CD4-positive, alpha-beta T cell (primary cell): ENCODE measurements around the gene CDC37L1. TPM values are rescaled to one million over a fixed set of nuclear protein-coding genes. Genes with fewer than 3 reads are reported as not detected.
A peak's percentile ranks its signal among the peaks of the same experiment; 100 is the strongest.

Source experiments
- ATAC-seq: fragments of 200-7000 bp; cut with Tn5 transposase; one replicate; pipeline ENCODE4 v1.10.0; 2022; ENCODE audit warnings: mild to moderate bottlenecking; ENCODE audit not compliant: poor library complexity
- CTCF ChIA-PET: fragments of 350-600 bp; sonication (Branson Sonifier 250); formaldehyde crosslinking; loops from one replicate; lab custom pipeline; 2021; ENCODE audit warnings: antibody characterized with exemption, inconsistent platforms; lab: Charles Lee
- POLR2A ChIA-PET: fragments of 350-600 bp; sonication (Branson Sonifier 250); formaldehyde crosslinking; loops from one replicate; lab custom pipeline; 2021; ENCODE audit warnings: antibody characterized with exemption, inconsistent platforms; lab: Charles Lee
- DNase-seq, 14 experiments: peaks; one replicate each; pipeline ENCODE4 v3.0.0-alpha.2; 2013 to 2020; ENCODE audit warnings: mixed read lengths in 2 of 14
- H3K27ac ChIP-seq, 2 donors: one replicate each; pipeline versions ENCODE4 v1.5.1 to v1.7.0; 2013; ENCODE audit warnings: low read length in 2 of 2, low read depth in 1 of 2, mild to moderate bottlenecking in 1 of 2
- H3K27me3 ChIP-seq, 2 experiments: 1 replicate in 1 of 2; 2 replicates in 1 of 2; pipeline versions ENCODE4 v1.6.1 to v1.7.0; 2013; ENCODE audit warnings: low read length in 2 of 2, control low read depth in 1 of 2, mild to moderate bottlenecking in 1 of 2, moderate library complexity in 1 of 2; ENCODE audit not compliant: insufficient read depth in 2 of 2, control insufficient read depth in 1 of 2
- H3K36me3 ChIP-seq: one replicate; pipeline ENCODE4 v1.6.1; 2013; ENCODE audit warnings: low read length, control low read depth; ENCODE audit not compliant: insufficient read depth
- H3K4me1 ChIP-seq: one replicate; pipeline ENCODE4 v1.6.1; 2013; ENCODE audit warnings: low read length, control low read depth; ENCODE audit not compliant: insufficient read depth
- H3K4me3 ChIP-seq: one replicate; pipeline ENCODE4 v1.5.1; 2013; ENCODE audit warnings: mild to moderate bottlenecking, low read length, moderate library complexity
- H3K9me3 ChIP-seq, 2 experiments: 1 replicate in 1 of 2; 2 replicates in 1 of 2; pipeline versions ENCODE4 v1.6.1 to v1.7.0; 2013; ENCODE audit warnings: low read length in 2 of 2, mild to moderate bottlenecking in 2 of 2, control low read depth in 1 of 2, moderate library complexity in 1 of 2; ENCODE audit not compliant: control insufficient read depth in 1 of 2, insufficient read depth in 1 of 2
- H3K27ac Mint-ChIP-seq: one replicate; pipeline ENCODE4 v1.8.0; 2020; ENCODE audit warnings: mixed read lengths
- H3K27me3 Mint-ChIP-seq: one replicate; pipeline ENCODE4 v1.8.0; 2021; ENCODE audit warnings: mixed read lengths
- H3K36me3 Mint-ChIP-seq: one replicate; pipeline ENCODE4 v1.8.0; 2021; ENCODE audit warnings: low read depth, mixed read lengths
- H3K4me1 Mint-ChIP-seq: one replicate; pipeline ENCODE4 v1.8.0; 2021; ENCODE audit warnings: low read depth, mixed read lengths
- H3K4me3 Mint-ChIP-seq: one replicate; pipeline ENCODE4 v1.8.0; 2020; ENCODE audit warnings: mild to moderate bottlenecking, mixed read lengths
- H3K9me3 Mint-ChIP-seq: one replicate; pipeline ENCODE4 v1.8.0; 2020; ENCODE audit warnings: mixed read lengths
- CTCF ChIP-seq: fragments of 200-600 bp; IDR thresholded peaks from one replicate; pipeline ENCODE4 v1.8.0; 2022; ENCODE audit warnings: antibody characterized with exemption, mild to moderate bottlenecking
- intact Hi-C, 2 experiments: fragments of 100-400 bp; cut with DNase I in 1 of 2; cut with micrococcal nuclease in 1 of 2; formaldehyde crosslinking; loops; one replicate each; pipeline versions ENCODE4 v1.15.1 to v1.9.0; 2023 to 2025; cut with DNase I, micrococcal nuclease
- total RNA-seq, 174 experiments: library from RNA in 2 of 174; stranded (reverse) in 2 of 174; gene quantifications; one replicate each; pipeline ENCODE4 v1.2.3 and lab custom pipeline; 2021 to 2026

CDC37L1 gene
- total RNA-seq, 2 experiments from 2014 or later, result 49.1 to 53.4 TPM

GRCh38 chr9:4680173-4680525 lies 780 bp downstream of the CDC37L1 start:
- intact Hi-C loops, result loop anchor here (2.0 to 10.0 kb wide), 4 partner anchors 59 to 945 kb away; partner anchors contain the start of genes AK3 (in 1 of the 2) and RIC1 (in 1 of the 2)
- Histone ChIP-seq H3K27ac (peak overlapping the region; percentile 92 to 95), H3K4me3 (peak overlapping the region; percentile 95), H3K9me3 (no peaks in the 10 kb centered on the region), H3K27me3 (no peaks in the 10 kb centered on the region), H3K4me1 (peaks cover 20% of the 10 kb centered on the region), H3K36me3 (peaks cover 9% of the 10 kb centered on the region)
- ChIA-PET CTCF (interaction anchor here (1.0 to 1.5 kb wide), 7 partner anchors 12 to 1162 kb away, joined by 3 to 22 read pairs (median 3); partner anchors contain the start of gene SPATA6L), POLR2A (interaction anchor here (0.9 to 2.7 kb wide), 16 partner anchors 10 to 1154 kb away, joined by 3 to 95 read pairs (median 10); partner anchors contain the start of genes AK3, PLPP6, RCL1 and RFX3)
- Mint-ChIP-seq H3K27me3 (no peaks in the 10 kb centered on the region), H3K27ac (no peak overlapping the region), H3K4me3 (no peak overlapping the region), H3K9me3 (no peaks in the 10 kb centered on the region), H3K4me1 (peaks cover 23% of the 10 kb centered on the region), H3K36me3 (peaks cover 19% of the 10 kb centered on the region)
- no peak for TF ChIP-seq CTCF
- ATAC-seq (no peak), DNase-seq (no peak)

GRCh38 chr9:4680750-4681149 lies 1.4 kb downstream of the CDC37L1 start:
- H3K27me3 Mint-ChIP-seq, result no peaks in the 10 kb centered on the region
- H3K27ac ChIP-seq, result no peak overlapping the region
- H3K27ac Mint-ChIP-seq, result no peak overlapping the region
- peaks cover 25% of the 10 kb centered on the region for H3K36me3 Mint-ChIP-seq
- intact Hi-C loops, result loop anchor here (2.0 to 10.0 kb wide), 4 partner anchors 58 to 944 kb away; partner anchors contain the start of genes AK3 (in 1 of the 2) and RIC1 (in 1 of the 2)
- no peak overlapping the region for H3K4me3 Mint-ChIP-seq
- H3K9me3 Mint-ChIP-seq, result no peaks in the 10 kb centered on the region
- ChIA-PET CTCF (interaction anchor here (1.3 kb wide), 1 partner anchor 79 kb away, joined by 4 read pairs; no protein-coding TSS in a partner anchor), POLR2A (interaction anchor here (0.7 to 2.7 kb wide), 5 partner anchors 12 to 948 kb away, joined by 3 to 17 read pairs (median 5); partner anchors contain the start of gene RIC1)
- H3K4me3 ChIP-seq, result peak overlapping the region; percentile 95
- H3K27me3 ChIP-seq, result no peaks in the 10 kb centered on the region
- peaks cover 26% of the 10 kb centered on the region for H3K4me1 Mint-ChIP-seq
- no peak for TF ChIP-seq CTCF
- H3K36me3 ChIP-seq, result peaks cover 13% of the 10 kb centered on the region
- peaks cover 20% of the 10 kb centered on the region for H3K4me1 ChIP-seq
- DNase-seq (peak in 1 of 14 experiments; percentile 28), ATAC-seq (no peak)
- no peaks in the 10 kb centered on the region for H3K9me3 ChIP-seq

- Histone ChIP-seq H3K27ac (no peak overlapping the region), H3K9me3 (no peaks in the 10 kb centered on the region), H3K36me3 (peaks cover 32% of the 10 kb centered on the region), H3K4me1 (peaks cover 13% of the 10 kb centered on the region), H3K27me3 (no peaks in the 10 kb centered on the region), H3K4me3 (no peak overlapping the region)
- Mint-ChIP-seq H3K9me3 (no peaks in the 10 kb centered on the region), H3K36me3 (peaks cover 58% of the 10 kb centered on the region), H3K4me1 (peaks cover 40% of the 10 kb centered on the region), H3K27ac (peak overlapping the region; percentile 28), H3K4me3 (peak overlapping the region; percentile 34), H3K27me3 (no peaks in the 10 kb centered on the region)
- ChIA-PET POLR2A (interaction anchor here (1.1 to 2.3 kb wide), 3 partner anchors 11 to 1158 kb away, joined by 3 to 6 read pairs (median 4); partner anchors contain the start of gene RFX3), CTCF (interaction anchor here (0.6 to 1.2 kb wide), 3 partner anchors 19 to 62 kb away, joined by 3 read pairs; no protein-coding TSS in a partner anchor)
- intact Hi-C loops, result loop anchor here (5.0 to 10.0 kb wide), 3 partner anchors 57 to 940 kb away; partner anchors contain the start of genes AK3 (in 1 of the 2) and RIC1 (in 1 of the 2)
- TF ChIP-seq CTCF, result no peak
- ATAC-seq, result no peak
- DNase-seq, result no peak
Observed at GRCh38 chr9:4684820-4685219, 5.5 kb downstream of the CDC37L1 start.
